Brain microvascular endothelial cell (primary cell): Measurements from ENCODE around the gene CSDE1.

Experiments used
- DNase-seq: peaks from one replicate; pipeline ENCODE4 v3.0.0-alpha.2; 2020
- H3K27ac ChIP-seq: fragments of 250-450 bp; sonication (Bioruptor Pico); 2 replicates; pipeline ENCODE4 v1.5.1; 2020; ENCODE audit warnings: mild to moderate bottlenecking, moderate library complexity
- H3K27me3 ChIP-seq: fragments of 250-450 bp; sonication (Bioruptor Pico); replicated peaks from 2 replicates; pipeline ENCODE4 v1.5.1; 2020; ENCODE audit warnings: mild to moderate bottlenecking
- H3K36me3 ChIP-seq: fragments of 250-450 bp; sonication (Bioruptor Pico); replicated peaks from 2 replicates; pipeline ENCODE4 v1.5.1; 2020; ENCODE audit warnings: mild to moderate bottlenecking
- H3K4me3 ChIP-seq: 2 replicates; pipeline ENCODE4 v1.5.1; 2011; ENCODE audit warnings: low read depth, mild to moderate bottlenecking, control low read depth, low read length, moderate library complexity
- CTCF ChIP-seq: IDR thresholded peaks from 2 replicates; pipeline ENCODE4 v1.5.1; 2011; ENCODE audit warnings: low read depth, mild to moderate bottlenecking, moderate library complexity, low read length, control low read depth, inconsistent platforms; ENCODE audit errors: missing control alignments
- in situ Hi-C: cut with HindIII; loops from 2 replicates; pipeline ENCODE4 v1.10.0; 2017; ENCODE audit warnings: low sequenced_read_pairs, low pct_ligation_motif_present

Gene CSDE1

GRCh38 chr1:114718661-114719423 lies 38.9 kb downstream of the CSDE1 start:
- H3K4me3 ChIP-seq = no peak overlapping the region
- peak; percentile 72 for DNase-seq
- H3K36me3 ChIP-seq = peaks cover 60% of the 10 kb centered on the region
- in situ Hi-C loops = no loop called here
- peak overlapping the region; percentile 74 for H3K27ac ChIP-seq
- H3K27me3 ChIP-seq = no peaks in the 10 kb centered on the region
- no peak for TF ChIP-seq CTCF

- H3K27me3 ChIP-seq = no peaks in the 10 kb centered on the region
- in situ Hi-C loops = no loop called here
- peaks cover 60% of the 10 kb centered on the region for H3K36me3 ChIP-seq
- no peak for TF ChIP-seq CTCF
- peak within 1 kb of the TSS; percentile 98 for H3K27ac ChIP-seq
- DNase-seq = peak; percentile 91
- H3K4me3 ChIP-seq = peak within 1 kb of the TSS; percentile 98
Observed at GRCh38 chr1:114716304-114717170, 41.2 kb downstream of the CSDE1 start, which contains the start of gene NRAS. TSS of gene NRAS (minus strand) at chr1:114716771. CDS start at chr1:114716160, 611 bp downstream.

- no peak for TF ChIP-seq CTCF
- Histone ChIP-seq H3K27ac (peak overlapping the region; percentile 98), H3K27me3 (no peaks in the 10 kb centered on the region), H3K36me3 (peaks cover 63% of the 10 kb centered on the region), H3K4me3 (peak overlapping the region; percentile 98)
- no peak for DNase-seq
- in situ Hi-C loops = no loop called here
Observed at GRCh38 chr1:114715952-114716303, 41.9 kb downstream of the CSDE1 start.

- Histone ChIP-seq H3K27me3 (no peaks in the 10 kb centered on the region), H3K4me3 (no peak overlapping the region), H3K36me3 (peaks cover 61% of the 10 kb centered on the region), H3K27ac (no peak overlapping the region)
- TF ChIP-seq CTCF = no peak
- DNase-seq = no peak
- in situ Hi-C loops = no loop called here
Observed at GRCh38 chr1:114712977-114713376, 44.8 kb downstream of the CSDE1 start.

GRCh38 chr1:114710360-114710759 lies 47.4 kb downstream of the CSDE1 start:
- TF ChIP-seq CTCF = no peak
- H3K27me3 ChIP-seq = no peaks in the 10 kb centered on the region

More at GRCh38 chr1:114710360-114710759, 47.4 kb downstream of the CSDE1 start:
- in situ Hi-C loops = no loop called here
- no peak for DNase-seq
- Histone ChIP-seq H3K27ac (no peak overlapping the region), H3K4me3 (no peak overlapping the region), H3K36me3 (peaks cover 79% of the 10 kb centered on the region)
